Osteoblast (primary cell): Measurements from ENCODE around the gene ASPG. TPM values are rescaled to one million over a fixed set of nuclear protein-coding genes. Genes with fewer than 3 reads are reported as not detected.

ENCODE experiments used
- DNase-seq: peaks from one replicate; pipeline ENCODE4 v3.0.0; 2011; ENCODE audit warnings: low spot score, mixed read lengths; ENCODE audit not compliant: insufficient read length; ENCODE audit errors: missing footprints
- H2AFZ ChIP-seq: 2 replicates; pipeline ENCODE4 v1.6.0; 2011; ENCODE audit warnings: mild to moderate bottlenecking, low read length
- H3K27ac ChIP-seq: 2 replicates; pipeline ENCODE4 v1.5.1; 2011; ENCODE audit warnings: mild to moderate bottlenecking, low read depth, low read length, moderate library complexity
- H3K27me3 ChIP-seq: 2 replicates; pipeline ENCODE4 v1.6.0; 2012; ENCODE audit warnings: mild to moderate bottlenecking, control low read depth, inconsistent platforms, low read length, moderate library complexity; ENCODE audit not compliant: insufficient read depth
- H3K36me3 ChIP-seq: 2 replicates; pipeline ENCODE4 v1.5.1; 2011; ENCODE audit warnings: mild to moderate bottlenecking, low read length, control low read depth, moderate library complexity; ENCODE audit not compliant: insufficient read depth
- H3K4me1 ChIP-seq: 2 replicates; pipeline ENCODE4 v1.5.1; 2011; ENCODE audit warnings: mild to moderate bottlenecking, low read length, control low read depth, moderate library complexity; ENCODE audit not compliant: insufficient read depth
- H3K4me2 ChIP-seq: 2 replicates; pipeline ENCODE4 v1.6.0; 2011; ENCODE audit warnings: mild to moderate bottlenecking, low read length; ENCODE audit not compliant: insufficient read depth
- H3K4me3 ChIP-seq: fragments of 200-600 bp; sonication (generic); 3 replicates; pipeline ENCODE4 v1.5.1; 2012; ENCODE audit warnings: mild to moderate bottlenecking, low read length, inconsistent platforms; ENCODE audit not compliant: insufficient read depth
- H3K79me2 ChIP-seq: 2 replicates; pipeline ENCODE4 v1.6.0; 2012; ENCODE audit warnings: mild to moderate bottlenecking, low read length, control low read depth, inconsistent platforms; ENCODE audit not compliant: insufficient read depth
- H3K9me3 ChIP-seq: 2 replicates; pipeline ENCODE4 v1.5.1; 2011; ENCODE audit warnings: low read depth, low read length, control low read depth
- H4K20me1 ChIP-seq: 2 replicates; pipeline ENCODE4 v1.6.0; 2012; ENCODE audit warnings: mild to moderate bottlenecking, low read length, control low read depth; ENCODE audit not compliant: insufficient read depth
- total RNA-seq: library from RNA; depleted of rRNA; stranded (reverse); fragments of >200 nt; gene quantifications from 2 replicates; pipeline ENCODE4 v1.2.3, GENCODE V29; 2012
- TF ChIP-seq, protein P1 (sequence below): IDR thresholded peaks from 2 replicates; pipeline ENCODE4 v1.5.1; 2011; ENCODE audit warnings: mild to moderate bottlenecking, low read depth, low read length, moderate library complexity; ENCODE audit errors: extremely low read depth

ASPG gene
- total RNA-seq, 1 donor: not detected

DNA sequence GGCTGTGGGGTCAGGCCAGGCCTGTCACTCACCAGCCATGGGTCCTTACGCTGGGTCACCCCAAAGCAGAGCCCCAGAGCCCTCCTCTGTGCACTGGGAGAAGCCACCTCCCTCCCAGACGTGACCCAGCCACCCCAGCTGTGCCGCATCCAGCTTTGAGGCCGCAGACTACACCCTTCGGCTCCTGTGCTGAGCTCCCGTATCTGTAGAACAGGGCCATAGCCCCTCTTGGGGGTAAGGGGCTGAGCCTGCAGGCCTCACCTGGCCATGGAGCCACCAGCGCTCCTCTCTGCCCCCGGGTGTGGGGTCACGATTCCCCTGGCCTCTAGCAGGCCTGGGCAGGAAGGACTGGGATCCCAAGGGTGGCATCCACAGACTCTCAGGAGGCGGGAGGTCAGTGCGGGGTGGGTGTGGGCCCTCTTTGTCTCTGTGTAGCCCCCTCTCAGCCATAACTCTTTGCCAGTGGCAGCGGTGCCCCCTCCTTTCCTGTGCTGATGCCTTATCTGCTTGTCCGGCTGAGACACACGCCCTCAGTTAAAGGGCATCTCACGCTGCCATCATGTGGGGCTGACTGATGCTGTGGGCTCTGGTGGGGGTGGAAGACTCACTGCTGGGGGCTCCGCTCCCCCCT, 16.3 kb downstream of the ASPG start:
- DNase-seq: peak; percentile 57
- Histone ChIP-seq H3K4me3 (no peak overlapping the region), H3K27ac (no peak overlapping the region), H3K27me3 (no peaks in the 10 kb centered on the region), H3K4me2 (no peak overlapping the region), H3K79me2 (no peaks in the 10 kb centered on the region), H3K9me3 (no peaks in the 10 kb centered on the region), H3K4me1 (no peaks in the 10 kb centered on the region), H4K20me1 (no peaks in the 10 kb centered on the region), H3K36me3 (no peaks in the 10 kb centered on the region), H2AFZ (no peak overlapping the region)
- TF ChIP-seq, protein P1, sequence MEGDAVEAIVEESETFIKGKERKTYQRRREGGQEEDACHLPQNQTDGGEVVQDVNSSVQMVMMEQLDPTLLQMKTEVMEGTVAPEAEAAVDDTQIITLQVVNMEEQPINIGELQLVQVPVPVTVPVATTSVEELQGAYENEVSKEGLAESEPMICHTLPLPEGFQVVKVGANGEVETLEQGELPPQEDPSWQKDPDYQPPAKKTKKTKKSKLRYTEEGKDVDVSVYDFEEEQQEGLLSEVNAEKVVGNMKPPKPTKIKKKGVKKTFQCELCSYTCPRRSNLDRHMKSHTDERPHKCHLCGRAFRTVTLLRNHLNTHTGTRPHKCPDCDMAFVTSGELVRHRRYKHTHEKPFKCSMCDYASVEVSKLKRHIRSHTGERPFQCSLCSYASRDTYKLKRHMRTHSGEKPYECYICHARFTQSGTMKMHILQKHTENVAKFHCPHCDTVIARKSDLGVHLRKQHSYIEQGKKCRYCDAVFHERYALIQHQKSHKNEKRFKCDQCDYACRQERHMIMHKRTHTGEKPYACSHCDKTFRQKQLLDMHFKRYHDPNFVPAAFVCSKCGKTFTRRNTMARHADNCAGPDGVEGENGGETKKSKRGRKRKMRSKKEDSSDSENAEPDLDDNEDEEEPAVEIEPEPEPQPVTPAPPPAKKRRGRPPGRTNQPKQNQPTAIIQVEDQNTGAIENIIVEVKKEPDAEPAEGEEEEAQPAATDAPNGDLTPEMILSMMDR: no peak

DNA sequence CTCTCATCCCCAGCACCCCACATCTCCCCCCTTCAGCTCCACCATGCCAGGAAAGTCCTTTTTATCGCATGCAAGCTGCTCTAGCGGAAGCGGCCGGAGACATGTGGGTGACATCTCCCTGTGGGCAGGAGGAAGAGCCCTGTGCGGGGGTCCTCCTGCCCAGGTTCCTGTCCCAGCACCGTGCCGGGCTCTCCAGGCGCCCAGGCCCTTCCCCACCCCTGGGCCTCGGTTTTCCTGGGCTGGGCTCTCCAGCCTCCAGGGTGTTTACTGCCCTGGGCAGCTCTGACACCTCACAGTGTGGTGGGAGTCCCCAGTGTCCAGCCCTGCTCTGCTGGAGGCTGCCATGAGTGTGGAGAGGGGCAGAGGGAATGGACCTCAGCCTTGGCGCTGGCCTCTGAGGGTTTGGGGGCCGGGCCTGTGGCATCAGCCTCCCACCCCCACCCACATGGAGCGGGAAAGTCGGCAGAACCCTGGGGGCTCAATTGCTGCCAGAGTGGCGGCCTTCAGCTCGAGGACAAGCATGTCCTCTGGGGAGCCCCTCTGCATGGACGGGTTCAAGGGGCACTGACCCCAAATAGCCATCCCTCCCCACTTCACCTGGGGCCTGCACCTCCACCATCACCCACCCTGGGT, 16.9 kb downstream of the ASPG start:
- Histone ChIP-seq H3K36me3 (no peaks in the 10 kb centered on the region), H3K27me3 (no peaks in the 10 kb centered on the region), H3K4me2 (no peak overlapping the region), H3K4me3 (no peak overlapping the region), H3K4me1 (no peaks in the 10 kb centered on the region), H4K20me1 (no peaks in the 10 kb centered on the region), H3K9me3 (no peaks in the 10 kb centered on the region), H2AFZ (no peak overlapping the region), H3K79me2 (no peaks in the 10 kb centered on the region), H3K27ac (no peak overlapping the region)
- TF ChIP-seq, protein P1: no peak
- peak; percentile 66 for DNase-seq

DNA sequence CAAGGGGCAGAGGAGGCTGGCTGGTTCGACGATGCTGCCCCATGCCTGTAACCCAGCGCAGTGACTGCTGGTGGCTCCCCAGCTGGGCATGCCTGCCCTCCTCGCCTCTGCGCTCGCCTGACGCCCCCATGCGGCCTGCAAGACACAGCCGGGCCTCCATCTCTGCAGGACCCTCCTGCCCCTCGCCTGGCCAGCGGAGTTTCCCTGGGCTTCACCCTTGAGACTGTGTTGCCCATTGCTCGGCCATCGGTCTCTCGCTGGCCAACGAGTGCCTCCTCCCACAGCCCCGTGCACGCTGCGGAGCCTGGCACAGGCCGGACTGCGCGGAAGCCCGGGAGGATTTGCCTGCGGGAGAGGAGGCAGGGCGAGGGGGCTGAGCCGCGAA, 17.6 kb downstream of the ASPG start:
- no peaks in the 10 kb centered on the region for H3K4me1 ChIP-seq
- no peak overlapping the region for H3K4me2 ChIP-seq
- no peaks in the 10 kb centered on the region for H3K9me3 ChIP-seq
- no peaks in the 10 kb centered on the region for H3K79me2 ChIP-seq
- no peaks in the 10 kb centered on the region for H3K27me3 ChIP-seq
- H2AFZ ChIP-seq: no peak overlapping the region
- DNase-seq: no peak
- no peaks in the 10 kb centered on the region for H4K20me1 ChIP-seq
- no peaks in the 10 kb centered on the region for H3K36me3 ChIP-seq
- H3K27ac ChIP-seq: no peak overlapping the region
- H3K4me3 ChIP-seq: no peak overlapping the region
- TF ChIP-seq, protein P1: no peak

DNA sequence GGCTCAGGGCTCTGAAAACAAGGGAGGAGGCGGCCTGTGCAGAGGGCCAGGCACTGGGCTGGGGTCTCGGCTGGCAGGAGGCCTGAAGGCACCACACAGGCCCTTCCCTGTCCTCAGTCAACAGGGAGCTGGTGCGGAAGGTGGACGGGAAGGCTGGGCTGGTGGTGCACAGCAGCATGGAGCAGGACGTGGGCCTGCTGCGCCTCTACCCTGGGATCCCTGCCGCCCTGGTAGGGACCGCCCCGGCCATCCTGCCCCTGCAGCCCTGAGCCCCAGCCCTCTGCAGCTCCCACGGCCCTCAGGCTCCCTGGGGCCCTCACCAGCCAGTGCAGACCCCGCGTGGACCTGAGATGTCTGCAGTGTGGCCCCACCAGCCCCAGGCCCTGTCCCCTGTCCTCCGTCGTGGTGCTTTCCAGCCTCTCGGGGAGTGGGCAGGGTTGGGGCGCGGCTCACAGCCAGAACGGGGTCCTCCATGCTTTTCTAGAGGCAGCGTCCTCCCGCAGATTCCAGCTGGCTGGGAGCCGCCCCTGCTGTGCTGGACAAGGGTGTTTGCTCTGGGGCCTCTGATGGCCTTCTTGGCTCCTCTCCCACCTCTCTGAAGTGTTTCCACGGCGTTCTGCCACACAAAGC, 18.1 kb downstream of the ASPG start:
- peak; percentile 58 for DNase-seq
- Histone ChIP-seq H3K27me3 (no peaks in the 10 kb centered on the region), H3K27ac (no peak overlapping the region), H3K36me3 (no peaks in the 10 kb centered on the region), H3K4me3 (no peak overlapping the region), H3K79me2 (no peaks in the 10 kb centered on the region), H4K20me1 (no peaks in the 10 kb centered on the region), H2AFZ (no peak overlapping the region), H3K4me1 (no peaks in the 10 kb centered on the region), H3K9me3 (no peaks in the 10 kb centered on the region), H3K4me2 (no peak overlapping the region)
- TF ChIP-seq, protein P1: no peak
